Endothelial cell of umbilical vein (primary cell): ENCODE results near the gene TRAPPC3L.

Experiments used
- EZH2 ChIP-seq: IDR thresholded peaks from 2 replicates; pipeline ENCODE4 v1.6.1; 2012; ENCODE audit warnings: borderline replicate concordance, low read depth, mild to moderate bottlenecking, moderate library complexity, low read length, inconsistent platforms; ENCODE audit not compliant: severe bottlenecking
- FOS ChIP-seq: IDR thresholded peaks from 2 replicates; pipeline ENCODE4 v1.6.1; 2011; ENCODE audit warnings: mild to moderate bottlenecking, low read length, moderate library complexity, borderline replicate concordance; ENCODE audit not compliant: insufficient read depth
- GATA2 ChIP-seq: IDR thresholded peaks from 2 replicates; pipeline ENCODE4 v1.7.0; 2011; ENCODE audit warnings: low read depth, mild to moderate bottlenecking, moderate library complexity, mixed read lengths, low read length; ENCODE audit not compliant: insufficient read length, insufficient read depth
- MYC ChIP-seq: IDR thresholded peaks from one replicate; pipeline ENCODE4 v1.6.1; 2011; ENCODE audit warnings: mild to moderate bottlenecking, low read depth, low read length
- POLR2A ChIP-seq: IDR thresholded peaks from 2 replicates; pipeline ENCODE4 v1.6.1; 2012; ENCODE audit warnings: low read depth, mild to moderate bottlenecking, control low read depth, low read length
- POLR2AphosphoS5 ChIP-seq: IDR thresholded peaks from 2 replicates; pipeline ENCODE4 v1.6.1; 2012; ENCODE audit warnings: low read depth, mild to moderate bottlenecking, control low read depth, low read length, moderate library complexity; ENCODE audit not compliant: insufficient read depth
- TF ChIP-seq, protein P1 (sequence below), 2 donors: IDR thresholded peaks; 1 replicate in 1 of 2; 2 replicates in 1 of 2; pipeline ENCODE4 v1.5.1; 2011; ENCODE audit warnings: low read length in 2 of 2, mild to moderate bottlenecking in 2 of 2, moderate library complexity in 2 of 2, control low read depth in 1 of 2, inconsistent platforms in 1 of 2, low read depth in 1 of 2; ENCODE audit not compliant: insufficient read depth in 1 of 2; ENCODE audit errors: extremely low read depth in 1 of 2
- TF ChIP-seq, protein P2 (sequence below): IDR thresholded peaks from 2 replicates; pipeline ENCODE4 v1.6.1; 2011; ENCODE audit not compliant: insufficient read depth, insufficient read length

DNA sequence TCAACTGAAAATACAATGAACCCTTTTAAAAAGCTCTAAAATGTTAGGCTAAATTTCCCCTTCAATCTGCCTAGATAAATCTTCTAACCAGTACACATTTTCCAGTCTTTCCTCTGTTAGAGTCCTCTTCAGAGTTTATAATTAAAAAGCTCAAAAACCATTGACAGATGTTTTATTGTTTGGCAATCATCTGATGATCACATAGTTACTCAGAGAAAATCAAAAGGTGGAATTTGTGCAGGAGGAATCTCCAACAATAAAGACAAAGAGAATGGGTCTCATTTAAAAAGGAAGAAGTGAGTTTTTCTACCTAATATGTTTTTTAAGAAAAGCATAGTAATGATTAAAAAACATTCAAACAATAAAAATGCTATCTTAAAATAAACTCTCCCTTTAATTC lies 3.1 kb downstream of the TRAPPC3L start:
- TF ChIP-seq POLR2A, result no peak
- TF ChIP-seq, protein P1, sequence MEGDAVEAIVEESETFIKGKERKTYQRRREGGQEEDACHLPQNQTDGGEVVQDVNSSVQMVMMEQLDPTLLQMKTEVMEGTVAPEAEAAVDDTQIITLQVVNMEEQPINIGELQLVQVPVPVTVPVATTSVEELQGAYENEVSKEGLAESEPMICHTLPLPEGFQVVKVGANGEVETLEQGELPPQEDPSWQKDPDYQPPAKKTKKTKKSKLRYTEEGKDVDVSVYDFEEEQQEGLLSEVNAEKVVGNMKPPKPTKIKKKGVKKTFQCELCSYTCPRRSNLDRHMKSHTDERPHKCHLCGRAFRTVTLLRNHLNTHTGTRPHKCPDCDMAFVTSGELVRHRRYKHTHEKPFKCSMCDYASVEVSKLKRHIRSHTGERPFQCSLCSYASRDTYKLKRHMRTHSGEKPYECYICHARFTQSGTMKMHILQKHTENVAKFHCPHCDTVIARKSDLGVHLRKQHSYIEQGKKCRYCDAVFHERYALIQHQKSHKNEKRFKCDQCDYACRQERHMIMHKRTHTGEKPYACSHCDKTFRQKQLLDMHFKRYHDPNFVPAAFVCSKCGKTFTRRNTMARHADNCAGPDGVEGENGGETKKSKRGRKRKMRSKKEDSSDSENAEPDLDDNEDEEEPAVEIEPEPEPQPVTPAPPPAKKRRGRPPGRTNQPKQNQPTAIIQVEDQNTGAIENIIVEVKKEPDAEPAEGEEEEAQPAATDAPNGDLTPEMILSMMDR (IDR thresholded peaks at IDR 0.05; ENCODE audit: extremely low read depth in 1 of 2, insufficient read depth in 1 of 2, low read depth in 1 of 2, low read length in 2 of 2), result no peak
- no peak for TF ChIP-seq POLR2AphosphoS5
- no peak for TF ChIP-seq GATA2
- TF ChIP-seq, protein P2, sequence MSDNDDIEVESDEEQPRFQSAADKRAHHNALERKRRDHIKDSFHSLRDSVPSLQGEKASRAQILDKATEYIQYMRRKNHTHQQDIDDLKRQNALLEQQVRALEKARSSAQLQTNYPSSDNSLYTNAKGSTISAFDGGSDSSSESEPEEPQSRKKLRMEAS, result no peak
- no peak for TF ChIP-seq EZH2
- TF ChIP-seq MYC, result no peak
- no peak for TF ChIP-seq FOS
